HuH-7.5 (cell line): ENCODE data around the gene CFAP43.
"Not testable (repeated sequence)": the region's sequence is repeated elsewhere in the genome, so short reads cannot be mapped to it uniquely, and the experiment has no call there.

Source experiments
- DNase-seq: peaks from one replicate; pipeline ENCODE4 v3.0.0; 2011; ENCODE audit warnings: low spot score

Gene CFAP43

GRCh38 chr10:104255311-104255981, 23.3 kb upstream of the CFAP43 start:
- no peak for DNase-seq

GRCh38 chr10:104254493-104255310, 22.5 kb upstream of the CFAP43 start, which contains the start of gene GSTO1:
TSS of gene GSTO1 (plus strand) at chr10:104254892. CDS start at chr10:104254929, 37 bp downstream.
- no peak for DNase-seq

GRCh38 chr10:104253606-104254410, 21.6 kb upstream of the CFAP43 start:
- DNase-seq: no peak

GRCh38 chr10:104253106-104253505, 20.9 kb upstream of the CFAP43 start:
- peak; percentile 85 for DNase-seq

- DNase-seq: no peak
Observed at GRCh38 chr10:104252368-104252767, 20.2 kb upstream of the CFAP43 start.

- no peak for DNase-seq
Observed at GRCh38 chr10:104251443-104251842, 19.3 kb upstream of the CFAP43 start.

GRCh38 chr10:104250371-104250770, 18.2 kb upstream of the CFAP43 start:
- no peak for DNase-seq

GRCh38 chr10:104248931-104249330, 16.8 kb upstream of the CFAP43 start:
- not testable (repeated sequence) for DNase-seq

GRCh38 chr10:104247513-104248146, 15.5 kb upstream of the CFAP43 start:
- no peak for DNase-seq

GRCh38 chr10:104246976-104247375, 14.8 kb upstream of the CFAP43 start:
- DNase-seq: no peak

- no peak for DNase-seq
Observed at GRCh38 chr10:104245066-104245632, 13.0 kb upstream of the CFAP43 start.

GRCh38 chr10:104243512-104243911, 11.3 kb upstream of the CFAP43 start:
- no peak for DNase-seq

- peak; percentile 15 for DNase-seq
Observed at GRCh38 chr10:104243009-104243408, 10.8 kb upstream of the CFAP43 start.

GRCh38 chr10:104242545-104242944, 10.4 kb upstream of the CFAP43 start:
- DNase-seq: no peak

- no peak for DNase-seq
Observed at GRCh38 chr10:104240078-104240477, 7.9 kb upstream of the CFAP43 start.

- DNase-seq: no peak
Observed at GRCh38 chr10:104235801-104236200, 3.6 kb upstream of the CFAP43 start.

GRCh38 chr10:104234934-104235333, 2.8 kb upstream of the CFAP43 start:
- no peak for DNase-seq

- no peak for DNase-seq
Observed at GRCh38 chr10:104233817-104234216, 1.7 kb upstream of the CFAP43 start.

GRCh38 chr10:104232613-104233102, 494 bp upstream of the CFAP43 start:
- DNase-seq: no peak

- no peak for DNase-seq
Observed at GRCh38 chr10:104230490-104230889, 1.7 kb downstream of the CFAP43 start.

GRCh38 chr10:104223304-104223703, 8.9 kb downstream of the CFAP43 start:
- no peak for DNase-seq

GRCh38 chr10:104220522-104220921, 11.6 kb downstream of the CFAP43 start:
- no peak for DNase-seq
